ENCODE measurements around the gene CD33. TPM values are rescaled to one million over a fixed set of nuclear protein-coding genes. Genes with fewer than 3 reads are reported as not detected.

Gene CD33
- total RNA-seq, 1 experiment from 2014 or later = 0.31 TPM

DNA sequence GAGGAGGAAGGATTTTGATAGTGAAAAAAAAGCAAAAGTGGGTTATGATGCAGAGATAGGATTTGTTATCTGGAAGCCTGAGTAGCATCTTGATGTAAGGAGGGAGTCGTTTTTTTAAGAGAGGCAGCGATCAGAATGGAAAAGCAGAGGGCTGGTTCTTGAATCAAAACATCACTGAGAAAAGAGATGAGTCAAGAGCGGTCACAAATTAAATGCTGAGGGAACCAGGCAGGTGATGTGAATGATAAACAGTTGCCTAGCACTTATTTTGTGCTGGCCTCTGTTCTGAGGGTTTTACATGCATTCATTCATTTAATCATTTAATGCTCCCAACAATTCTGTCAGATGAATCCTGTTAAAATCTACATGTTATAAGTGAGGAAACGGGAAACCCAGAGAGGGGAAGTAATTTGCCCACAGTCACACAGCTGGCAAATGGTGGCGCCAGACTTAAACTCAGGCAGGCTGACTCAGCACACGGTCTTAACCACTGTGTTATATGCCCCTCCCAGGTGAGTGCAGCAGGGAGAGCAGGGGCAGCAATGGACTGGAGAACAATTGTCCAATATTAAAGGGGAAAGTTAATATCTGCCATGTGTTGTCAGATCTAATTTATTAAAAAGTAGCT lies 47.4 kb downstream of the CD33 start (continued):
- TF ChIP-seq, protein P1, sequence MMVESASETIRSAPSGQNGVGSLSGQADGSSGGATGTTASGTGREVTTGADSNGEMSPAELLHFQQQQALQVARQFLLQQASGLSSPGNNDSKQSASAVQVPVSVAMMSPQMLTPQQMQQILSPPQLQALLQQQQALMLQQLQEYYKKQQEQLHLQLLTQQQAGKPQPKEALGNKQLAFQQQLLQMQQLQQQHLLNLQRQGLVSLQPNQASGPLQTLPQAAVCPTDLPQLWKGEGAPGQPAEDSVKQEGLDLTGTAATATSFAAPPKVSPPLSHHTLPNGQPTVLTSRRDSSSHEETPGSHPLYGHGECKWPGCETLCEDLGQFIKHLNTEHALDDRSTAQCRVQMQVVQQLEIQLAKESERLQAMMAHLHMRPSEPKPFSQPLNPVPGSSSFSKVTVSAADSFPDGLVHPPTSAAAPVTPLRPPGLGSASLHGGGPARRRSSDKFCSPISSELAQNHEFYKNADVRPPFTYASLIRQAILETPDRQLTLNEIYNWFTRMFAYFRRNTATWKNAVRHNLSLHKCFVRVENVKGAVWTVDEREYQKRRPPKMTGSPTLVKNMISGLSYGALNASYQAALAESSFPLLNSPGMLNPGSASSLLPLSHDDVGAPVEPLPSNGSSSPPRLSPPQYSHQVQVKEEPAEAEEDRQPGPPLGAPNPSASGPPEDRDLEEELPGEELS (CRISPR knock-in tag; IDR thresholded peaks at IDR 0.05) = no peak
- TF ChIP-seq TCF7 (CRISPR knock-in tag; IDR thresholded peaks at IDR 0.05; ENCODE audit: low read depth) (no peak), RORB (CRISPR knock-in tag; IDR thresholded peaks at IDR 0.05) (no peak), E2F4 (CRISPR knock-in tag; IDR thresholded peaks at IDR 0.05; ENCODE audit: borderline replicate concordance, low read depth) (no peak), ZNF263 (CRISPR knock-in tag; IDR thresholded peaks at IDR 0.05; ENCODE audit: low read depth) (no peak), ATF3 (CRISPR knock-in tag; conservative IDR thresholded peaks at IDR 0.05) (no peak), ZNF425 (CRISPR knock-in tag; conservative IDR thresholded peaks at IDR 0.05) (no peak), ATF1 (CRISPR knock-in tag; IDR thresholded peaks at IDR 0.05) (no peak), ZNF423 (CRISPR knock-in tag; IDR thresholded peaks at IDR 0.05) (no peak)
- TF ChIP-seq, protein P2, sequence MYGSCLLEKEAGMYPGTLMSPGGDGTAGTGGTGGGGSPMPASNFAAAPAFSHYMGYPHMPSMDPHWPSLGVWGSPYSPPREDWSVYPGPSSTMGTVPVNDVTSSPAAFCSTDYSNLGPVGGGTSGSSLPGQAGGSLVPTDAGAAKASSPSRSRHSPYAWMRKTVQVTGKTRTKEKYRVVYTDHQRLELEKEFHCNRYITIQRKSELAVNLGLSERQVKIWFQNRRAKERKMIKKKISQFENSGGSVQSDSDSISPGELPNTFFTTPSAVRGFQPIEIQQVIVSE (CRISPR knock-in tag; IDR thresholded peaks at IDR 0.05; ENCODE audit: borderline replicate concordance) = no peak

GRCh38 chr19:51274049-51274770 lies 49.3 kb downstream of the CD33 start:
- Mint-ChIP-seq H3K9me3 (no peaks in the 10 kb centered on the region), H3K4me1 (peaks cover 15% of the 10 kb centered on the region), H3K27me3 (ENCODE audit: low read depth) (peaks cover 28% of the 10 kb centered on the region), H3K27ac (no peak overlapping the region), H3K36me3 (no peaks in the 10 kb centered on the region), H3K4me3 (no peak overlapping the region)
- ATAC-seq = no peak
- ChIA-PET CTCF (interaction anchor here (4.8 kb wide), 1 partner anchor 15 kb away, joined by 34 read pairs; no protein-coding TSS in a partner anchor), POLR2A (no interaction called here)
- DNase-seq (ENCODE audit: low spot score) = no peak
- TF ChIP-seq CREM (CRISPR knock-in tag; IDR thresholded peaks at IDR 0.05) (no peak), TCF7 (CRISPR knock-in tag; IDR thresholded peaks at IDR 0.05; ENCODE audit: low read depth) (no peak), CREB1 (CRISPR knock-in tag; IDR thresholded peaks at IDR 0.05) (no peak), ZNF219 (CRISPR knock-in tag; IDR thresholded peaks at IDR 0.05; ENCODE audit: borderline replicate concordance) (no peak), IRF2 (CRISPR knock-in tag; IDR thresholded peaks at IDR 0.05; ENCODE audit: borderline replicate concordance, low read depth) (no peak), EMX1 (CRISPR knock-in tag; IDR thresholded peaks at IDR 0.05) (no peak)
- TF ChIP-seq, protein P3, sequence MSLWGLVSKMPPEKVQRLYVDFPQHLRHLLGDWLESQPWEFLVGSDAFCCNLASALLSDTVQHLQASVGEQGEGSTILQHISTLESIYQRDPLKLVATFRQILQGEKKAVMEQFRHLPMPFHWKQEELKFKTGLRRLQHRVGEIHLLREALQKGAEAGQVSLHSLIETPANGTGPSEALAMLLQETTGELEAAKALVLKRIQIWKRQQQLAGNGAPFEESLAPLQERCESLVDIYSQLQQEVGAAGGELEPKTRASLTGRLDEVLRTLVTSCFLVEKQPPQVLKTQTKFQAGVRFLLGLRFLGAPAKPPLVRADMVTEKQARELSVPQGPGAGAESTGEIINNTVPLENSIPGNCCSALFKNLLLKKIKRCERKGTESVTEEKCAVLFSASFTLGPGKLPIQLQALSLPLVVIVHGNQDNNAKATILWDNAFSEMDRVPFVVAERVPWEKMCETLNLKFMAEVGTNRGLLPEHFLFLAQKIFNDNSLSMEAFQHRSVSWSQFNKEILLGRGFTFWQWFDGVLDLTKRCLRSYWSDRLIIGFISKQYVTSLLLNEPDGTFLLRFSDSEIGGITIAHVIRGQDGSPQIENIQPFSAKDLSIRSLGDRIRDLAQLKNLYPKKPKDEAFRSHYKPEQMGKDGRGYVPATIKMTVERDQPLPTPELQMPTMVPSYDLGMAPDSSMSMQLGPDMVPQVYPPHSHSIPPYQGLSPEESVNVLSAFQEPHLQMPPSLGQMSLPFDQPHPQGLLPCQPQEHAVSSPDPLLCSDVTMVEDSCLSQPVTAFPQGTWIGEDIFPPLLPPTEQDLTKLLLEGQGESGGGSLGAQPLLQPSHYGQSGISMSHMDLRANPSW (CRISPR knock-in tag; conservative IDR thresholded peaks at IDR 0.05; ENCODE audit: low read depth) = no peak
